Measurements from ENCODE around the gene BASP1. TPM values are rescaled to one million over a fixed set of nuclear protein-coding genes. Genes with fewer than 3 reads are reported as not detected.
"Not testable (repeated sequence)": the region's sequence is repeated elsewhere in the genome, so short reads cannot be mapped to it uniquely, and the experiment has no call there.

Gene BASP1
- total and polyA plus RNA-seq, 7 experiments from 2014 or later: 0.23 to 9.6 (median 1.2) TPM; not detected in 1

DNA sequence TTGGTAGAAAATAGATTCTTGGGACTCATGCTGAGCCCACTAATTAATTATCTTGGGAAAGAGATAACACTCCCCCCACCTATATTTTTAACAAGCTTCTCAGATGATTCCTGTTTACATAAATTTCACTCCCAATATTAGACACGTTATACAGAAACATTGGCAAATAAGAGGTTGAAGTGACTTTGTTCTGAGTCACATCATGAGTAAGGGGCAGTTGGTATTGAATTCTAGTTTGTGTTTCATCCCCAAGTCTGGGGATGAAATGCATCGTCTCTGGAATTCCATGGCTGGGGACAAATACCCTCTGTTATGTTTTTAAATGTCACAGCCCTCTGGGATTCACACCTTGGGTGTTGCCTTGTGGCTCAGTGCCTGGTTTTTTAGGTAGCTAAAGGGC, 41.0 kb downstream of the BASP1 start:
- DNase-seq (no peak), ATAC-seq (no peak)
- Mint-ChIP-seq H3K4me1 (peaks cover 0 to 5% (median 0%) of the 10 kb centered on the region in 7 donors), H3K27me3 (peaks cover 0 to 5% (median 0%) of the 10 kb centered on the region in 5 donors), H3K36me3 (no peaks in the 10 kb centered on the region), H3K9me3 (peaks cover 0 to 18% (median 2%) of the 10 kb centered on the region in 11 donors), H3K4me3 (no peak overlapping the region), H3K27ac (no peak overlapping the region)
- Histone ChIP-seq H3K36me3 (ENCODE audit: control insufficient read depth in 2 of 3, insufficient read depth in 3 of 3, low read length in 3 of 3) (no peaks in the 10 kb centered on the region), H3K9me3 (ENCODE audit: control insufficient read depth in 2 of 3, low read length in 3 of 3) (no peaks in the 10 kb centered on the region), H3K27me3 (ENCODE audit: control insufficient read depth in 2 of 2, insufficient read depth in 2 of 2, low read length in 2 of 2) (no peaks in the 10 kb centered on the region), H3K4me1 (ENCODE audit: control insufficient read depth in 2 of 2, insufficient read depth in 2 of 2, low read length in 2 of 2) (no peaks in the 10 kb centered on the region), H3K27ac (ENCODE audit: low read depth, low read length) (no peak overlapping the region), H3K4me3 (ENCODE audit: low read length) (no peak overlapping the region)
- CTCF ChIA-PET: no interaction called here
- intact Hi-C loops (cut with micrococcal nuclease): no loop called here
- POLR2A ChIA-PET: no interaction called here

DNA sequence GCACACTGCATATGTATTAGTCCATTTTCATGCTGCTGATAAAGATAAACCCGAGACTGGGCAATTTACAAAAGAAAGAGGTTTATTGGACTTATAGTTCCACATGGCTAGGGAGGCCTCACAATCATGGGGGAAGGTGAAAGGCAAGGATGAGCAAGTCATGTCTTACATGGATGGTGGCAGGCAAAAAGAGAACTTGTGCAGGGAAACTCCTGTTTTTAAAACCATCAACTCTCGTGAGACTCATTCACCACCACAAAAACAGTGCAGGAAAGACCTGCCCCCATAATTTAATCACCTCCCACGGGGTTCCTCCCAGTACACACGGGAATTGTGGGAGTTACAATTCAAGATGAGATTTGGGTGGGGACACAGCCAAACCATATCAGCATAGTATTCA, 41.6 kb downstream of the BASP1 start:
- intact Hi-C loops (cut with micrococcal nuclease); H3K4me1 ChIP-seq (ENCODE audit: control insufficient read depth in 2 of 2, insufficient read depth in 2 of 2, low read length in 2 of 2); H3K27me3 ChIP-seq (ENCODE audit: control insufficient read depth in 2 of 2, insufficient read depth in 2 of 2, low read length in 2 of 2); POLR2A ChIA-PET; ATAC-seq; H3K27me3 Mint-ChIP-seq; H3K4me3 Mint-ChIP-seq; H3K4me1 Mint-ChIP-seq; H3K27ac Mint-ChIP-seq; H3K9me3 ChIP-seq (ENCODE audit: control insufficient read depth in 2 of 3, low read length in 3 of 3); H3K4me3 ChIP-seq (ENCODE audit: low read length); CTCF ChIA-PET; DNase-seq; H3K36me3 ChIP-seq (ENCODE audit: control insufficient read depth in 2 of 3, insufficient read depth in 3 of 3, low read length in 3 of 3); H3K27ac ChIP-seq (ENCODE audit: low read depth, low read length); H3K36me3 Mint-ChIP-seq: not testable (repeated sequence)
- peaks cover 0 to 18% (median 2%) of the 10 kb centered on the region in 11 donors for H3K9me3 Mint-ChIP-seq

DNA sequence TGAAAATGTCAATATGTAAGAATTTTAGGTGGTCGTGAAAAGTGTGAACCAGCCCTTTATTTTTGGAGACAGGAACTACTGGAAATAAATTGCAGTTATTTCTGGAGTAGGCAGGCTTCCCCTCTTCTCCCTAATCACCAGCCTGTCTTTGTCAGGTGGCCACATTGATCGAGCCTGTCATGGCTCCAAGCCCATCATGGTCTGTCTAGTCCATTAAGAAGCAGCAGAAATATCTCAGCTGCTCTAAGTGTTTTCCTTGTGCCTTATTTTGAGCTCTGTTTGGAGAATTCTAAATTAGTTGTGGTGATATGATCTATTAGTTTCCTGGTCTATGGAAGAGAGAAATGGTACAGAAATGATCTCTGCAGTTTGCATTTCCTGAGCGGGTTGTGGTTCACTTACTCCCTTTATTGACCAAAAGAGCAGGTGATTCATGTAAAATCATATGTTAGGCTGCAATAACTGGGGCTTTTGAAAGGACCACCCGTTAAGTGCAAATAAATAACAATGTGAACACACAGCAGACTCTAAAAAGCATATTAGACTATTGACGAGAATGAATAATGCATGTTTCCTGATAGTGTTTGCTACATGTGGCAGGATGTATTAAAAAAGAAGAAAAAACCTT, 42.3 kb downstream of the BASP1 start:
- no peaks in the 10 kb centered on the region for H3K27me3 ChIP-seq (ENCODE audit: control insufficient read depth in 2 of 2, insufficient read depth in 2 of 2, low read length in 2 of 2)
- Mint-ChIP-seq H3K4me1 (peaks cover 0 to 5% (median 0%) of the 10 kb centered on the region in 7 donors), H3K36me3 (no peaks in the 10 kb centered on the region), H3K4me3 (no peak overlapping the region), H3K27ac (no peak overlapping the region), H3K9me3 (peaks cover 0 to 18% (median 4%) of the 10 kb centered on the region in 11 donors), H3K27me3 (peaks cover 0 to 5% (median 0%) of the 10 kb centered on the region in 5 donors)
- POLR2A ChIA-PET: no interaction called here
- intact Hi-C loops (cut with micrococcal nuclease): no loop called here
- ATAC-seq (no peak), DNase-seq (no peak)
- no peak overlapping the region for H3K27ac ChIP-seq (ENCODE audit: low read depth, low read length)
- H3K9me3 ChIP-seq (ENCODE audit: control insufficient read depth in 2 of 3, low read length in 3 of 3): no peaks in the 10 kb centered on the region
- H3K4me3 ChIP-seq (ENCODE audit: low read length): no peak overlapping the region
- H3K36me3 ChIP-seq (ENCODE audit: control insufficient read depth in 2 of 3, insufficient read depth in 3 of 3, low read length in 3 of 3): no peaks in the 10 kb centered on the region
- CTCF ChIA-PET: no interaction called here
- no peaks in the 10 kb centered on the region for H3K4me1 ChIP-seq (ENCODE audit: control insufficient read depth in 2 of 2, insufficient read depth in 2 of 2, low read length in 2 of 2)

DNA sequence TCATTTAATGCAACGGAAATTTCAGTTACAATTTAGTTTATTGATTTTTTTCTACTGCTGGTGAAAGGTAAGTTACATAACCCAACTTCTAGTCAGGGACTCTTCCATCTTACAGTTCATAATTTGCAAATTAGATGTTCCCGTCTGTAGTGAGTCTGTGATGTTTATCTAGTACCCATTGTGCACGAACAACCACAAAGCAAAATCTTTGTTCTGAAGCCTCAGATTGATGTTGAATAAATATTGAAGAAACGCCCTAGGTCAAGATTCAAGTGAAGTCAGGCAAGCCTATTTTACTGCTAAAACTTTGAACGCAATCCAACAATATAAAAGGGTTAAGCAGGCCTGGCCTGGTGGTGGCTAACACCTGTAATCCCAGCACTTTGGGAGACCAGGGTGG, 43.1 kb downstream of the BASP1 start:
- Histone ChIP-seq H3K27me3 (ENCODE audit: control insufficient read depth in 2 of 2, insufficient read depth in 2 of 2, low read length in 2 of 2) (no peaks in the 10 kb centered on the region), H3K4me3 (ENCODE audit: low read length) (no peak overlapping the region), H3K36me3 (ENCODE audit: control insufficient read depth in 2 of 3, insufficient read depth in 3 of 3, low read length in 3 of 3) (no peaks in the 10 kb centered on the region), H3K9me3 (ENCODE audit: control insufficient read depth in 2 of 3, low read length in 3 of 3) (no peaks in the 10 kb centered on the region), H3K27ac (ENCODE audit: low read depth, low read length) (no peak overlapping the region), H3K4me1 (ENCODE audit: control insufficient read depth in 2 of 2, insufficient read depth in 2 of 2, low read length in 2 of 2) (no peaks in the 10 kb centered on the region)
- CTCF ChIA-PET: no interaction called here
- Mint-ChIP-seq H3K4me1 (peaks cover 0 to 1% (median 0%) of the 10 kb centered on the region in 7 donors), H3K36me3 (no peaks in the 10 kb centered on the region), H3K27ac (no peak overlapping the region), H3K27me3 (peaks cover 0 to 5% (median 0%) of the 10 kb centered on the region in 5 donors), H3K4me3 (no peak overlapping the region), H3K9me3 (peaks cover 0 to 18% (median 4%) of the 10 kb centered on the region in 11 donors)
- DNase-seq: no peak
- intact Hi-C loops (cut with micrococcal nuclease): no loop called here
- POLR2A ChIA-PET: no interaction called here
- ATAC-seq: no peak

DNA sequence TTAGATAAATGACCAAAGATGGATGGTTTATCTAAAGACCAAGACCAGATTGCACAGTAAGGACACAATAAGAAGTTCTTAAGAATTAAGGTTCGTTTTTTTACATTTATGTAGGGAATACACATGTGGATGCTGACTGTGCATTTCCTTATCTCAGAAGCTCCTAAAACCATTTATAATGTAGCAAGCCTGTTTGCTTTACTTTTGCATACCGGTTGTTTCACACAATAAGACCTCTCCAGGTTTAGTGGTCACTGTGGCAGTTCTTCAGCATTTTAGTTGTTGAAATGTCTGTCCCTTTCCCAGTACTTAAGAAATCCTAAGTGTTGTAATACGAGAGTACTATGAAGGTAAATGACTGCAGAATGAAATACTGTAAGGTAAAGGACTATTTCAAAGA, 43.6 kb downstream of the BASP1 start:
- peaks cover 0 to 5% (median 0%) of the 10 kb centered on the region in 5 donors for H3K27me3 Mint-ChIP-seq
- Histone ChIP-seq H3K4me1 (ENCODE audit: control insufficient read depth in 2 of 2, insufficient read depth in 2 of 2, low read length in 2 of 2) (no peaks in the 10 kb centered on the region), H3K27me3 (ENCODE audit: control insufficient read depth in 2 of 2, insufficient read depth in 2 of 2, low read length in 2 of 2) (no peaks in the 10 kb centered on the region), H3K27ac (ENCODE audit: low read depth, low read length) (no peak overlapping the region), H3K4me3 (ENCODE audit: low read length) (no peak overlapping the region), H3K9me3 (ENCODE audit: control insufficient read depth in 2 of 3, low read length in 3 of 3) (no peaks in the 10 kb centered on the region), H3K36me3 (ENCODE audit: control insufficient read depth in 2 of 3, insufficient read depth in 3 of 3, low read length in 3 of 3) (no peaks in the 10 kb centered on the region)
- H3K9me3 Mint-ChIP-seq: peaks cover 0 to 18% (median 2%) of the 10 kb centered on the region in 11 donors
- intact Hi-C loops (cut with micrococcal nuclease): no loop called here
- no peaks in the 10 kb centered on the region for H3K36me3 Mint-ChIP-seq
- ChIA-PET POLR2A (no interaction called here), CTCF (no interaction called here)
- no peak overlapping the region for H3K4me3 Mint-ChIP-seq
- no peak overlapping the region for H3K27ac Mint-ChIP-seq
- peaks cover 0 to 1% (median 0%) of the 10 kb centered on the region in 7 donors for H3K4me1 Mint-ChIP-seq
- no peak for DNase-seq
- ATAC-seq: no peak

DNA sequence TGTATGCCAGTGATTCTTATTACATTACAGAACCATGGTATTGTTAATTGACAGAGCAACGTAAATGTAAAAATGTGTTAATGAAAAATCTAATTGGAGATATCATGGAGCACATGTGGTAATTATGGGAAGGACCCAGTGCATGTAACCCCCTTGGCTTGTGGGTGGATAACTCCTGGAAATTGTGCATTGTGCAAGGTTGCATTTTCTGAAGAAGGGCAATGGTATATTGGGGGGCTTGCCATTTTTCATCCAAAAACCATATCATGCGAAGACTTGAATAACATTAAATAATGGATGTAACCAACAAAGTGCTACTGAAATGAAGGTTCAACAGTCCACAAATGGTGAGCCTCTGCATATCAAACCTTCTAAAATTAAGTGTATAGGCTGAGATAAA, 47.6 kb downstream of the BASP1 start:
- no peaks in the 10 kb centered on the region for H3K4me1 ChIP-seq (ENCODE audit: control insufficient read depth in 2 of 2, insufficient read depth in 2 of 2, low read length in 2 of 2)
- Mint-ChIP-seq H3K27me3 (peaks cover 0 to 4% (median 0%) of the 10 kb centered on the region in 5 donors), H3K27ac (no peak overlapping the region), H3K9me3 (peaks cover 0 to 15% (median 0%) of the 10 kb centered on the region in 11 donors), H3K36me3 (no peaks in the 10 kb centered on the region), H3K4me1 (peaks cover 0 to 1% (median 0%) of the 10 kb centered on the region in 7 donors), H3K4me3 (no peak overlapping the region)
- ChIA-PET CTCF (no interaction called here), POLR2A (no interaction called here)
- no peaks in the 10 kb centered on the region for H3K36me3 ChIP-seq (ENCODE audit: control insufficient read depth in 2 of 3, insufficient read depth in 3 of 3, low read length in 3 of 3)
- DNase-seq (no peak), ATAC-seq (no peak)
- no peak overlapping the region for H3K27ac ChIP-seq (ENCODE audit: low read depth, low read length)
- H3K4me3 ChIP-seq (ENCODE audit: low read length): no peak overlapping the region
- intact Hi-C loops (cut with micrococcal nuclease): no loop called here
- H3K27me3 ChIP-seq (ENCODE audit: control insufficient read depth in 2 of 2, insufficient read depth in 2 of 2, low read length in 2 of 2): no peaks in the 10 kb centered on the region
- H3K9me3 ChIP-seq (ENCODE audit: control insufficient read depth in 2 of 3, low read length in 3 of 3): no peaks in the 10 kb centered on the region

DNA sequence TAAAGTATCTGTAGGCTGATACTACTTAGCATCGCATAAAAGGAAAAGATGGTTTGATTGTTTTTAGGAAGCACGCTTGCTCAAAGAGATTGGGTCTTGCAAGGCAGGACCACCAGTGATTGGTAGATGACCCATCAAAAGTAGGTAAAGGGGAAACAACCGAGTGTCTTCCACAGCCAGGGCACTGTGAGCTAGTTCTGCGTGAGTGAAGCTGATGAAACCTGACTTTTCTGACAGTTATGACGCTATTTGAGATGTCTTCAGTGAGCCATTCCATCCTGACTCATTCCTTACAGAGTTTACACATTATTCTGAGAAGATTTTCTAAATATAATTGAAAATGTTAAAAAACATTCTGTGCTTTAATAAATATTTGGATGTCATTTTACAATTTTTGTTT, 49.7 kb downstream of the BASP1 start:
- Histone ChIP-seq H3K36me3 (ENCODE audit: control insufficient read depth in 2 of 3, insufficient read depth in 3 of 3, low read length in 3 of 3) (no peaks in the 10 kb centered on the region), H3K4me1 (ENCODE audit: control insufficient read depth in 2 of 2, insufficient read depth in 2 of 2, low read length in 2 of 2) (no peaks in the 10 kb centered on the region), H3K9me3 (ENCODE audit: control insufficient read depth in 2 of 3, low read length in 3 of 3) (no peaks in the 10 kb centered on the region), H3K27ac (ENCODE audit: low read depth, low read length) (no peak overlapping the region), H3K4me3 (ENCODE audit: low read length) (no peak overlapping the region), H3K27me3 (ENCODE audit: control insufficient read depth in 2 of 2, insufficient read depth in 2 of 2, low read length in 2 of 2) (no peaks in the 10 kb centered on the region)
- ChIA-PET CTCF (no interaction called here), POLR2A (no interaction called here)
- ATAC-seq: no peak
- intact Hi-C loops (cut with micrococcal nuclease): no loop called here
- H3K4me1 Mint-ChIP-seq: peaks cover 0 to 1% (median 0%) of the 10 kb centered on the region in 7 donors
- H3K27ac Mint-ChIP-seq: no peak overlapping the region
- peaks cover 0 to 4% (median 0%) of the 10 kb centered on the region in 5 donors for H3K27me3 Mint-ChIP-seq
- peaks cover 0 to 7% (median 0%) of the 10 kb centered on the region in 11 donors for H3K9me3 Mint-ChIP-seq
- H3K4me3 Mint-ChIP-seq: no peak overlapping the region
- DNase-seq: no peak
- H3K36me3 Mint-ChIP-seq: no peaks in the 10 kb centered on the region

All from naive thymus-derived CD4-positive, alpha-beta T cell (primary cell).